Stimulated activated CD8-positive, alpha-beta memory T cell treated with anti-CD3 and anti-CD28 coated beads, Interleukin-12 subunit alpha, Interleukin-12 subunit beta, amount 100 ng/mL, for 24 hours (primary cell): ENCODE measurements around the gene KRTAP10-9.
"Not testable (repeated sequence)": the region's sequence is repeated elsewhere in the genome, so short reads cannot be mapped to it uniquely, and the experiment has no call there.

ENCODE experiments used
- DNase-seq: peaks from one replicate; pipeline ENCODE4 v3.0.0-alpha.2; 2020; ENCODE audit errors: extremely low read depth

The KRTAP10-9 gene

GRCh38 chr21:44595524-44595923 is 31.4 kb upstream of the KRTAP10-9 start:
- DNase-seq, result no peak

- DNase-seq, result no peak
These were observed 30.7 kb upstream of the KRTAP10-9 start for GRCh38 chr21:44596068-44596725.

- DNase-seq, result no peak
These were observed 28.8 kb upstream of the KRTAP10-9 start for GRCh38 chr21:44598061-44598460.

- DNase-seq, result no peak
These were observed 27.4 kb upstream of the KRTAP10-9 start for GRCh38 chr21:44599264-44600029.

- DNase-seq, result not testable (repeated sequence)
These were observed 26.5 kb upstream of the KRTAP10-9 start, which contains the start of gene KRTAP10-7 for GRCh38 chr21:44600118-44600978. Gene KRTAP10-7, plus strand, starts transcription at chr21:44600597. Its CDS starts 25 bp downstream, at chr21:44600622.

GRCh38 chr21:44601091-44601490 is 25.8 kb upstream of the KRTAP10-9 start:
- DNase-seq, result not testable (repeated sequence)

GRCh38 chr21:44601596-44602462 is 25.1 kb upstream of the KRTAP10-9 start:
- DNase-seq, result no peak

GRCh38 chr21:44602463-44602850 is 24.4 kb upstream of the KRTAP10-9 start:
- no peak for DNase-seq

GRCh38 chr21:44603109-44603875 is 23.6 kb upstream of the KRTAP10-9 start:
- no peak for DNase-seq

- no peak for DNase-seq
These were observed 23.0 kb upstream of the KRTAP10-9 start for GRCh38 chr21:44603911-44604310.

- DNase-seq, result no peak
These were observed 20.4 kb upstream of the KRTAP10-9 start for GRCh38 chr21:44606495-44606894.

- DNase-seq, result no peak
These were observed 17.7 kb upstream of the KRTAP10-9 start for GRCh38 chr21:44609193-44609592.

GRCh38 chr21:44610157-44610843 is 16.6 kb upstream of the KRTAP10-9 start:
- DNase-seq, result not testable (repeated sequence)

GRCh38 chr21:44611551-44611950 is 15.3 kb upstream of the KRTAP10-9 start:
- DNase-seq, result no peak

GRCh38 chr21:44612029-44612486 is 14.8 kb upstream of the KRTAP10-9 start, which contains the start of gene KRTAP10-8:
Gene KRTAP10-8, plus strand, starts transcription at chr21:44612079. Its CDS starts 22 bp downstream, at chr21:44612101.
- DNase-seq, result no peak

GRCh38 chr21:44612669-44613229 is 14.1 kb upstream of the KRTAP10-9 start:
- no peak for DNase-seq

- no peak for DNase-seq
These were observed 13.3 kb upstream of the KRTAP10-9 start for GRCh38 chr21:44613386-44614155.

- no peak for DNase-seq
These were observed 12.7 kb upstream of the KRTAP10-9 start for GRCh38 chr21:44614161-44614631.
